ENCODE data around the gene ATXN3L.

ATXN3L gene

DNA sequence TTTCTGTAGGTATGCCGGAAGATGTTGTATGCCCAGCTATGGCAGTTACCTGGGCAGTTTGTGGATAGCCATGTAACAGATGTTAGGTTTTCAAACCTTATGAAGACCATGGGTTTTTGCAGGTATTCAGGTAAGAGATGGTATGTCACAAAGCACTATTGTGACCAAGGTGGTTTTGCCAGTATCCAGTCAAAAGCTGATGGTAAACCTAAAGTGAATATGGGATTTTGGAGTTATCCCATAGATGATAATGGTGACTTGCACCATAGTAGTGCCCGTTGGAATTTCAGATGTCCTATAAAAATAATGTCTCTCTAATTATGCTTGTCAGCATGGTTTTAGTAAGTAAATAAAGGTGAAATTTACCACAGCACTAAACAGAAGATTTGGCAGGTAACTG lies at the start of gene ATXN3L:
Gene ATXN3L (minus strand): TSS at position 101 of the 400 bp plus-strand sequence. CDS start 119 bp downstream, outside the sequence.
- no peak for DNase-seq (ENCODE audit: low spot score)
- no peak for TF ChIP-seq CTCF (IDR thresholded peaks at IDR 0.05; ENCODE audit: extremely low read depth, insufficient read depth, missing control alignments)
- in situ Hi-C loops (cut with MboI; ENCODE audit: low pct_unique_long_range_greater_than_20kb, low sequenced_read_pairs, unreplicated experiment) = no loop called here

DNA sequence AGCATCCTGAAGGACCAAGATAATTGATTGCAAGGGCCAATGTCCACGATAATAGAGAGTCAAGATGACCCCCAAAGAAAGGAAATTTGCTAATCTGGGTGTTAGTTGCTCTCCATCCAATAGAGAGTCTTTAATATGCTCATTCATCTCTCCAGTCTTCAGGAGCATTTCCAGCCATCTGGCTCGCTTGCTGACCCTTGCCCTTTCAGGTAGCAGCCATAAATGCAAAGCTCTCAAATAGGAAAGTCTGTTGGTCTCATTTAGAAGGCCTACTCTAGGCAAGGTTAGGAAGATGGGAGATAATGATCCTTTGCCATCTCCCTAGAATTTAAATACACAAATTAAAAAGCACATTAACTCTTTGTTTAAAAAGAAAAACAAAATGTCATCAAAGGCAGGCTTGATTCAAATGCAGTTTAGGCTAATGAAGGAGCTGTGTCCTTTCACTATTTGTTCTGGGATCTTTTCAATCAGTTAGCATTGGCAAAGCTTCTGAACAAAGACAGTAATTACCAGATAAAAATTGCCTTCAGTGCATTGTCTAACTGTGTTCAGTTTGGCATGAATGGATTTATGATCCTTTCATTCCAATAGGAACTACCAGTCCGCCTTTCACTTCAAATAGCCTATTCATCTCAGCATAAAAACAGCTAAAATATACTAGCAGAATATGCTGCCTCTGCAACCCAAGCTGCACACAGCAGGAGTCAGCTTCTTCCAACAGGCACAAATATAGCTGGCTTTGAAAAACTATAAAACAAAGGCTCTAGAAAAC lies 49.6 kb upstream of the ATXN3L start:
- in situ Hi-C loops (cut with MboI; ENCODE audit: low pct_unique_long_range_greater_than_20kb, low sequenced_read_pairs, unreplicated experiment) = no loop called here
- no peak for DNase-seq (ENCODE audit: low spot score)
- no peak for TF ChIP-seq CTCF (IDR thresholded peaks at IDR 0.05; ENCODE audit: extremely low read depth, insufficient read depth, missing control alignments)

- DNase-seq (ENCODE audit: low spot score) = no peak
- in situ Hi-C loops (cut with MboI; ENCODE audit: low pct_unique_long_range_greater_than_20kb, low sequenced_read_pairs, unreplicated experiment) = no loop called here
- no peak for TF ChIP-seq CTCF (IDR thresholded peaks at IDR 0.05; ENCODE audit: extremely low read depth, insufficient read depth, missing control alignments)
These were observed 48.1 kb upstream of the ATXN3L start for GRCh38 chrX:13367950-13368349.

GRCh38 chrX:13366698-13367097 lies 46.8 kb upstream of the ATXN3L start:
- in situ Hi-C loops (cut with MboI; ENCODE audit: low pct_unique_long_range_greater_than_20kb, low sequenced_read_pairs, unreplicated experiment) = no loop called here
- no peak for TF ChIP-seq CTCF (IDR thresholded peaks at IDR 0.05; ENCODE audit: extremely low read depth, insufficient read depth, missing control alignments)
- no peak for DNase-seq (ENCODE audit: low spot score)

GRCh38 chrX:13365161-13365560 lies 45.3 kb upstream of the ATXN3L start:
- in situ Hi-C loops (cut with MboI; ENCODE audit: low pct_unique_long_range_greater_than_20kb, low sequenced_read_pairs, unreplicated experiment) = no loop called here
- TF ChIP-seq CTCF (IDR thresholded peaks at IDR 0.05; ENCODE audit: extremely low read depth, insufficient read depth, missing control alignments) = no peak
- DNase-seq (ENCODE audit: low spot score) = no peak

GRCh38 chrX:13364230-13364857 lies 44.5 kb upstream of the ATXN3L start:
- DNase-seq (ENCODE audit: low spot score) = no peak
- TF ChIP-seq CTCF (IDR thresholded peaks at IDR 0.05; ENCODE audit: extremely low read depth, insufficient read depth, missing control alignments) = no peak
- in situ Hi-C loops (cut with MboI; ENCODE audit: low pct_unique_long_range_greater_than_20kb, low sequenced_read_pairs, unreplicated experiment) = no loop called here
